Measurements from ENCODE around the gene AKR1B1. TPM values are rescaled to one million over a fixed set of nuclear protein-coding genes. Genes with fewer than 3 reads are reported as not detected.

Gene AKR1B1
- total RNA-seq, 1 experiment from 2014 or later, result 139 TPM

DNA sequence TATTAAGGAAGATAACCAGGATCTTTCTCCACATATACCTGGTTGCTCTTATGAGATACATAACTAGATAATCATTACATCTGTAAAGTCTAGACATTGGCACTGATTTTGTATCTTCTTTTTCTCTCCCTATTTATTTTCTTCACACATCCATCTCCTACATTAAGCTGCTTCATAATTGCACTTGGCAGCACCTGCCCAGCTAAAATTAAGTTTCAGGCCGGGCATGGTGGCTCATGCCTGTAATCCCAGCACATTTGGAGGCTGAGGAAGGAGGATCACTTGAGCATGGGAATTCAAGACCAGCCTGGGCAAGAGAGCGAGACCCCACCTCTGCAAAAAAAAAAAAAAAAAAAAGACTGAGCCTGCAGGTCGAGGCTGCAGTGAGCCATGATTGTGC lies 22.3 kb upstream of the AKR1B1 start:
- Mint-ChIP-seq H3K27me3 (ENCODE audit: unreplicated experiment) (no peaks in the 10 kb centered on the region), H3K9me3 (ENCODE audit: low read depth, unreplicated experiment) (peaks cover 4% of the 10 kb centered on the region), H3K36me3 (ENCODE audit: insufficient read depth, unreplicated experiment) (no peaks in the 10 kb centered on the region), H3K4me3 (ENCODE audit: low read depth, unreplicated experiment) (no peak overlapping the region), H3K27ac (ENCODE audit: unreplicated experiment) (no peak overlapping the region), H3K4me1 (ENCODE audit: low read depth, unreplicated experiment) (peaks cover 45% of the 10 kb centered on the region)
- CTCF ChIA-PET, result interaction anchor here (0.7 to 2.9 kb wide), 6 partner anchors 10 to 113 kb away, joined by 5 to 20 read pairs (median 8); partner anchors contain the start of gene AKR1B1
- no TSS peak for BruUV-seq (replicated peaks)
- DNase-seq, result no peak
- intact Hi-C loops (cut with micrococcal nuclease; ENCODE audit: unreplicated experiment), result loop anchor here (2.0 kb wide), 1 partner anchor 32 kb away; no protein-coding TSS in a partner anchor
- TF ChIP-seq, protein P1, sequence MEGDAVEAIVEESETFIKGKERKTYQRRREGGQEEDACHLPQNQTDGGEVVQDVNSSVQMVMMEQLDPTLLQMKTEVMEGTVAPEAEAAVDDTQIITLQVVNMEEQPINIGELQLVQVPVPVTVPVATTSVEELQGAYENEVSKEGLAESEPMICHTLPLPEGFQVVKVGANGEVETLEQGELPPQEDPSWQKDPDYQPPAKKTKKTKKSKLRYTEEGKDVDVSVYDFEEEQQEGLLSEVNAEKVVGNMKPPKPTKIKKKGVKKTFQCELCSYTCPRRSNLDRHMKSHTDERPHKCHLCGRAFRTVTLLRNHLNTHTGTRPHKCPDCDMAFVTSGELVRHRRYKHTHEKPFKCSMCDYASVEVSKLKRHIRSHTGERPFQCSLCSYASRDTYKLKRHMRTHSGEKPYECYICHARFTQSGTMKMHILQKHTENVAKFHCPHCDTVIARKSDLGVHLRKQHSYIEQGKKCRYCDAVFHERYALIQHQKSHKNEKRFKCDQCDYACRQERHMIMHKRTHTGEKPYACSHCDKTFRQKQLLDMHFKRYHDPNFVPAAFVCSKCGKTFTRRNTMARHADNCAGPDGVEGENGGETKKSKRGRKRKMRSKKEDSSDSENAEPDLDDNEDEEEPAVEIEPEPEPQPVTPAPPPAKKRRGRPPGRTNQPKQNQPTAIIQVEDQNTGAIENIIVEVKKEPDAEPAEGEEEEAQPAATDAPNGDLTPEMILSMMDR (IDR thresholded peaks at IDR 0.05; ENCODE audit: unreplicated experiment), result no peak

DNA sequence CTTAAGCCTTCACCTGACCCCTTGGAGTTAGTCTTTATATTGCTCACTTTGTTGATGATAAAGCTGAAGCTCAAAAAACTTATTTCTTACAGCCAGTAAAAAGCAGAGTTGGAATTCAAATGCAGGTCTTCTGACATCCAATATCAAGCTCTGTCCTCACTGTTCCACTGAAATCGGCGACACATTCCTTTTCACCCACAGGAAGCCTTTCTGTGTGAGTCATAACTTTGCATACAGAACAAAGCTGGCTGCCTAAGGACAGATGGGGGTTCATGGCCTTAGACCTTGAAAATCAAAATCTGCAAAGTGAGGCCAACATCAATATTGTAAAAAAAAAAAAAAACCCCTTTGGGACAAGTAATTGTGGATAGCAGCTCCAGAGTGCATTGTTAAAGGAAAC lies 21.8 kb upstream of the AKR1B1 start:
- intact Hi-C loops (cut with micrococcal nuclease; ENCODE audit: unreplicated experiment), result loop anchor here (1.0 to 2.0 kb wide), 2 partner anchors 22 to 32 kb away; no protein-coding TSS in a partner anchor
- TF ChIP-seq, protein P1 (IDR thresholded peaks at IDR 0.05; ENCODE audit: unreplicated experiment), result no peak
- peak; percentile 49 for DNase-seq
- Mint-ChIP-seq H3K9me3 (ENCODE audit: low read depth, unreplicated experiment) (peaks cover 4% of the 10 kb centered on the region), H3K27ac (ENCODE audit: unreplicated experiment) (peak overlapping the region; percentile 39), H3K36me3 (ENCODE audit: insufficient read depth, unreplicated experiment) (no peaks in the 10 kb centered on the region), H3K4me3 (ENCODE audit: low read depth, unreplicated experiment) (no peak overlapping the region), H3K4me1 (ENCODE audit: low read depth, unreplicated experiment) (peaks cover 45% of the 10 kb centered on the region), H3K27me3 (ENCODE audit: unreplicated experiment) (no peaks in the 10 kb centered on the region)
- no TSS peak for BruUV-seq (replicated peaks)
- CTCF ChIA-PET, result interaction anchor here (0.7 to 2.9 kb wide), 6 partner anchors 10 to 114 kb away, joined by 5 to 20 read pairs (median 8); partner anchors contain the start of gene AKR1B1

DNA sequence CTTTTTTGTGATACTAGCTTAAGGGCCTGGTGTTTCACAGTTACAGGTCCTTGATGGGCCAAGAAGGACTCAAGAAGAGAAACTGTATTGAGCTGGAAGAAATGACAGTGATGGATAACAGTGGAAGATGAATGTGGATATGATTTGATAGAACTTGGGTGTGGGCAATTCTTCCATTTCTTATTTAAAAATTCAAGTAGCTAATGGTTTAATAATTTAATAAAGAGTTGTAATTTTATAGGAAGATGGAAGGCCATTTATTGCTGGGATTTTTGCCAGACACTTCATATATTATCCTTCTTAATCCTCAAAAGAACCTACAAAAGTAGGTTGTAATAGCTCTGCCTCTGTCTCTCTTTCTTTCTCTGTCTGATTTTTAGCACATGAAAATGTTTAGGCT lies 21.3 kb upstream of the AKR1B1 start:
- Mint-ChIP-seq H3K4me1 (ENCODE audit: low read depth, unreplicated experiment) (peaks cover 44% of the 10 kb centered on the region), H3K9me3 (ENCODE audit: low read depth, unreplicated experiment) (peaks cover 4% of the 10 kb centered on the region), H3K27me3 (ENCODE audit: unreplicated experiment) (no peaks in the 10 kb centered on the region), H3K36me3 (ENCODE audit: insufficient read depth, unreplicated experiment) (no peaks in the 10 kb centered on the region), H3K27ac (ENCODE audit: unreplicated experiment) (peak overlapping the region; percentile 39), H3K4me3 (ENCODE audit: low read depth, unreplicated experiment) (no peak overlapping the region)
- TF ChIP-seq, protein P1 (IDR thresholded peaks at IDR 0.05; ENCODE audit: unreplicated experiment), result no peak
- CTCF ChIA-PET, result interaction anchor here (0.6 to 2.9 kb wide), 7 partner anchors 9 to 286 kb away, joined by 3 to 20 read pairs (median 9); partner anchors contain the start of gene AKR1B1
- intact Hi-C loops (cut with micrococcal nuclease; ENCODE audit: unreplicated experiment), result loop anchor here (1.0 to 2.0 kb wide), 2 partner anchors 22 to 33 kb away; no protein-coding TSS in a partner anchor
- no TSS peak for BruUV-seq (replicated peaks)
- no peak for DNase-seq

DNA sequence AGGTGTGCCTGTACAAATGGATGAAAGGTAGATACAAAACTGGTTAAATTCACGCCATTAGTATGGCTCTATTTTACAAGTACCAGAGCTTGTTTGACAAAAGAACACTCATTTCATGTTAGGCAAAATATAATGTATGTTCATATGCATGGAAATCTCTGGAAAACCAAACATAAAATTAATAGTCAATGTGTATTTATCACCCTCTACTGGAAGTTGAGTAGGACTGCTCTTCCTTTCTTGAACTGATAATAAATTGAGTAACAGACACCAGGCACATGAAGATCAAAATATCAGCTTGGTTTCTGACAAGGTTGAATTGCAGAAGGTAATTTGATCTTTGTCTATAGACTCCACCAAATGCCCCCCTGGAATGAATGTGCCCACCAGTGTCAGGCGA lies 19.8 kb upstream of the AKR1B1 start:
- intact Hi-C loops (cut with micrococcal nuclease; ENCODE audit: unreplicated experiment), result no loop called here
- CTCF ChIA-PET, result interaction anchor here (2.9 kb wide), 1 partner anchor 46 kb away, joined by 20 read pairs; no protein-coding TSS in a partner anchor
- no peak overlapping the region for H3K27ac Mint-ChIP-seq (ENCODE audit: unreplicated experiment)

More for the DNA sequence above, 19.8 kb upstream of the AKR1B1 start:
- Mint-ChIP-seq H3K4me3 (ENCODE audit: low read depth, unreplicated experiment) (no peak overlapping the region), H3K36me3 (ENCODE audit: insufficient read depth, unreplicated experiment) (peaks cover 4% of the 10 kb centered on the region), H3K4me1 (ENCODE audit: low read depth, unreplicated experiment) (peaks cover 38% of the 10 kb centered on the region), H3K9me3 (ENCODE audit: low read depth, unreplicated experiment) (peaks cover 2% of the 10 kb centered on the region), H3K27me3 (ENCODE audit: unreplicated experiment) (no peaks in the 10 kb centered on the region)
- no peak for DNase-seq
- BruUV-seq (replicated peaks), result no TSS peak
- TF ChIP-seq, protein P1 (IDR thresholded peaks at IDR 0.05; ENCODE audit: unreplicated experiment), result no peak

Data from Calu3 (cell line).